GM12878 (cell line): ENCODE measurements around the gene RNF148.

Source experiments
- BCL11A ChIP-seq: IDR thresholded peaks from 2 replicates; pipeline ENCODE4 v1.6.1; 2011; ENCODE audit warnings: low read depth, low read length
- CBX5 ChIP-seq: sonication (generic); IDR thresholded peaks from 2 replicates; pipeline ENCODE4 v1.6.1; 2016; ENCODE audit warnings: low read depth, moderate library complexity, mild to moderate bottlenecking, inconsistent platforms
- CHD2 ChIP-seq: IDR thresholded peaks from 2 replicates; pipeline ENCODE4 v1.6.1; 2011; ENCODE audit warnings: low read depth, low read length, improper control_type of control experiment, borderline replicate concordance
- EP300 ChIP-seq, 2 experiments: fragments of 150-350 bp in 1 of 2; IDR thresholded peaks; 2 replicates each; pipeline ENCODE4 v1.6.1; 2011 to 2012; ENCODE audit warnings: low read depth in 2 of 2, low read length in 2 of 2, borderline replicate concordance in 1 of 2, improper control_type of control experiment in 1 of 2, inconsistent platforms in 1 of 2; ENCODE audit not compliant: control insufficient read depth in 1 of 2
- FOS ChIP-seq: IDR thresholded peaks from 3 replicates; pipeline ENCODE4 v1.6.1; 2011; ENCODE audit warnings: borderline replicate concordance; ENCODE audit not compliant: insufficient read length; ENCODE audit errors: extremely low read depth
- MYC ChIP-seq: IDR thresholded peaks from 2 replicates; pipeline ENCODE4 v1.6.1; 2011; ENCODE audit warnings: mild to moderate bottlenecking, low read length, moderate library complexity, inconsistent platforms; ENCODE audit not compliant: insufficient read depth, insufficient replicate concordance, insufficient read length, severe bottlenecking
- RFX5 ChIP-seq: IDR thresholded peaks from 2 replicates; pipeline ENCODE4 v1.6.1; 2011; ENCODE audit warnings: low read depth, low read length, improper control_type of control experiment
- SMAD5 ChIP-seq: IDR thresholded peaks from 2 replicates; pipeline ENCODE4 v1.6.1; 2016; ENCODE audit warnings: antibody characterized with exemption, low read depth
- SMC3 ChIP-seq: IDR thresholded peaks from 2 replicates; pipeline ENCODE4 v1.6.1; 2011; ENCODE audit warnings: low read length, improper control_type of control experiment, borderline replicate concordance
- TF ChIP-seq, protein P1 (sequence below): IDR thresholded peaks from 2 replicates; pipeline ENCODE4 v1.6.1; 2012; ENCODE audit warnings: mild to moderate bottlenecking, low read depth, low read length
- TF ChIP-seq, protein P2 (sequence below): fragments of 450-650 bp; conservative IDR thresholded peaks from 2 replicates; pipeline ENCODE4 v1.6.1; 2017; ENCODE audit warnings: mild to moderate bottlenecking, moderate library complexity
- TF ChIP-seq, protein P3 (sequence below): fragments of 450-650 bp; IDR thresholded peaks from 2 replicates; pipeline ENCODE4 v1.6.1; 2018; ENCODE audit warnings: borderline replicate concordance, mild to moderate bottlenecking; ENCODE audit not compliant: partially characterized antibody
- TF ChIP-seq, protein P4 (sequence below), 3 experiments: IDR thresholded peaks in 2 of 3; conservative IDR thresholded peaks in 1 of 3; 2 replicates each; pipeline ENCODE4 v1.5.1; 2011; ENCODE audit warnings: low read depth in 3 of 3, low read length in 3 of 3, mild to moderate bottlenecking in 3 of 3, control low read depth in 2 of 3, moderate library complexity in 2 of 3, inconsistent platforms in 1 of 3, mixed read lengths in 1 of 3; ENCODE audit not compliant: control insufficient read depth in 2 of 3, insufficient read depth in 1 of 3; ENCODE audit errors: extremely low read depth in 1 of 3
- TF ChIP-seq, protein P5 (sequence below): IDR thresholded peaks from 2 replicates; pipeline ENCODE4 v1.6.1; 2011; ENCODE audit warnings: low read depth, low read length, improper control_type of control experiment, borderline replicate concordance

GRCh38 chr7:122677149-122677548, 25.6 kb downstream of the RNF148 start:
- TF ChIP-seq, protein P1, sequence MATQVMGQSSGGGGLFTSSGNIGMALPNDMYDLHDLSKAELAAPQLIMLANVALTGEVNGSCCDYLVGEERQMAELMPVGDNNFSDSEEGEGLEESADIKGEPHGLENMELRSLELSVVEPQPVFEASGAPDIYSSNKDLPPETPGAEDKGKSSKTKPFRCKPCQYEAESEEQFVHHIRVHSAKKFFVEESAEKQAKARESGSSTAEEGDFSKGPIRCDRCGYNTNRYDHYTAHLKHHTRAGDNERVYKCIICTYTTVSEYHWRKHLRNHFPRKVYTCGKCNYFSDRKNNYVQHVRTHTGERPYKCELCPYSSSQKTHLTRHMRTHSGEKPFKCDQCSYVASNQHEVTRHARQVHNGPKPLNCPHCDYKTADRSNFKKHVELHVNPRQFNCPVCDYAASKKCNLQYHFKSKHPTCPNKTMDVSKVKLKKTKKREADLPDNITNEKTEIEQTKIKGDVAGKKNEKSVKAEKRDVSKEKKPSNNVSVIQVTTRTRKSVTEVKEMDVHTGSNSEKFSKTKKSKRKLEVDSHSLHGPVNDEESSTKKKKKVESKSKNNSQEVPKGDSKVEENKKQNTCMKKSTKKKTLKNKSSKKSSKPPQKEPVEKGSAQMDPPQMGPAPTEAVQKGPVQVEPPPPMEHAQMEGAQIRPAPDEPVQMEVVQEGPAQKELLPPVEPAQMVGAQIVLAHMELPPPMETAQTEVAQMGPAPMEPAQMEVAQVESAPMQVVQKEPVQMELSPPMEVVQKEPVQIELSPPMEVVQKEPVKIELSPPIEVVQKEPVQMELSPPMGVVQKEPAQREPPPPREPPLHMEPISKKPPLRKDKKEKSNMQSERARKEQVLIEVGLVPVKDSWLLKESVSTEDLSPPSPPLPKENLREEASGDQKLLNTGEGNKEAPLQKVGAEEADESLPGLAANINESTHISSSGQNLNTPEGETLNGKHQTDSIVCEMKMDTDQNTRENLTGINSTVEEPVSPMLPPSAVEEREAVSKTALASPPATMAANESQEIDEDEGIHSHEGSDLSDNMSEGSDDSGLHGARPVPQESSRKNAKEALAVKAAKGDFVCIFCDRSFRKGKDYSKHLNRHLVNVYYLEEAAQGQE, result no peak
- TF ChIP-seq, protein P2, sequence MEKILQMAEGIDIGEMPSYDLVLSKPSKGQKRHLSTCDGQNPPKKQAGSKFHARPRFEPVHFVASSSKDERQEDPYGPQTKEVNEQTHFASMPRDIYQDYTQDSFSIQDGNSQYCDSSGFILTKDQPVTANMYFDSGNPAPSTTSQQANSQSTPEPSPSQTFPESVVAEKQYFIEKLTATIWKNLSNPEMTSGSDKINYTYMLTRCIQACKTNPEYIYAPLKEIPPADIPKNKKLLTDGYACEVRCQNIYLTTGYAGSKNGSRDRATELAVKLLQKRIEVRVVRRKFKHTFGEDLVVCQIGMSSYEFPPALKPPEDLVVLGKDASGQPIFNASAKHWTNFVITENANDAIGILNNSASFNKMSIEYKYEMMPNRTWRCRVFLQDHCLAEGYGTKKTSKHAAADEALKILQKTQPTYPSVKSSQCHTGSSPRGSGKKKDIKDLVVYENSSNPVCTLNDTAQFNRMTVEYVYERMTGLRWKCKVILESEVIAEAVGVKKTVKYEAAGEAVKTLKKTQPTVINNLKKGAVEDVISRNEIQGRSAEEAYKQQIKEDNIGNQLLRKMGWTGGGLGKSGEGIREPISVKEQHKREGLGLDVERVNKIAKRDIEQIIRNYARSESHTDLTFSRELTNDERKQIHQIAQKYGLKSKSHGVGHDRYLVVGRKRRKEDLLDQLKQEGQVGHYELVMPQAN, result no peak
- TF ChIP-seq, protein P3, sequence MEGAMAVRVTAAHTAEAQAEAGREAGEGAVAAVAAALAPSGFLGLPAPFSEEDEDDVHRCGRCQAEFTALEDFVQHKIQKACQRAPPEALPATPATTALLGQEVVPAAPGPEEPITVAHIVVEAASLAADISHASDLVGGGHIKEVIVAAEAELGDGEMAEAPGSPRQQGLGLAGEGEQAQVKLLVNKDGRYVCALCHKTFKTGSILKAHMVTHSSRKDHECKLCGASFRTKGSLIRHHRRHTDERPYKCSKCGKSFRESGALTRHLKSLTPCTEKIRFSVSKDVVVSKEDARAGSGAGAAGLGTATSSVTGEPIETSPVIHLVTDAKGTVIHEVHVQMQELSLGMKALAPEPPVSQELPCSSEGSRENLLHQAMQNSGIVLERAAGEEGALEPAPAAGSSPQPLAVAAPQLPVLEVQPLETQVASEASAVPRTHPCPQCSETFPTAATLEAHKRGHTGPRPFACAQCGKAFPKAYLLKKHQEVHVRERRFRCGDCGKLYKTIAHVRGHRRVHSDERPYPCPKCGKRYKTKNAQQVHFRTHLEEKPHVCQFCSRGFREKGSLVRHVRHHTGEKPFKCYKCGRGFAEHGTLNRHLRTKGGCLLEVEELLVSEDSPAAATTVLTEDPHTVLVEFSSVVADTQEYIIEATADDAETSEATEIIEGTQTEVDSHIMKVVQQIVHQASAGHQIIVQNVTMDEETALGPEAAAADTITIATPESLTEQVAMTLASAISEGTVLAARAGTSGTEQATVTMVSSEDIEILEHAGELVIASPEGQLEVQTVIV, result no peak
- TF ChIP-seq CBX5 (no peak), BCL11A (no peak), RFX5 (no peak), MYC (no peak), CHD2 (no peak), SMAD5 (no peak), FOS (no peak), EP300 (IDR thresholded peaks at IDR 0.05; ENCODE audit: borderline replicate concordance in 1 of 2, control insufficient read depth in 1 of 2, low read depth in 2 of 2, low read length in 2 of 2) (no peak), SMC3 (no peak)
- TF ChIP-seq, protein P4, sequence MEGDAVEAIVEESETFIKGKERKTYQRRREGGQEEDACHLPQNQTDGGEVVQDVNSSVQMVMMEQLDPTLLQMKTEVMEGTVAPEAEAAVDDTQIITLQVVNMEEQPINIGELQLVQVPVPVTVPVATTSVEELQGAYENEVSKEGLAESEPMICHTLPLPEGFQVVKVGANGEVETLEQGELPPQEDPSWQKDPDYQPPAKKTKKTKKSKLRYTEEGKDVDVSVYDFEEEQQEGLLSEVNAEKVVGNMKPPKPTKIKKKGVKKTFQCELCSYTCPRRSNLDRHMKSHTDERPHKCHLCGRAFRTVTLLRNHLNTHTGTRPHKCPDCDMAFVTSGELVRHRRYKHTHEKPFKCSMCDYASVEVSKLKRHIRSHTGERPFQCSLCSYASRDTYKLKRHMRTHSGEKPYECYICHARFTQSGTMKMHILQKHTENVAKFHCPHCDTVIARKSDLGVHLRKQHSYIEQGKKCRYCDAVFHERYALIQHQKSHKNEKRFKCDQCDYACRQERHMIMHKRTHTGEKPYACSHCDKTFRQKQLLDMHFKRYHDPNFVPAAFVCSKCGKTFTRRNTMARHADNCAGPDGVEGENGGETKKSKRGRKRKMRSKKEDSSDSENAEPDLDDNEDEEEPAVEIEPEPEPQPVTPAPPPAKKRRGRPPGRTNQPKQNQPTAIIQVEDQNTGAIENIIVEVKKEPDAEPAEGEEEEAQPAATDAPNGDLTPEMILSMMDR (IDR thresholded peaks at IDR 0.05 in 2 of 3, conservative IDR thresholded peaks at IDR 0.05 in 1 of 3; ENCODE audit: control insufficient read depth in 2 of 3, extremely low read depth in 1 of 3, insufficient read depth in 1 of 3, low read depth in 3 of 3, low read length in 3 of 3), result no peak
- TF ChIP-seq, protein P5, sequence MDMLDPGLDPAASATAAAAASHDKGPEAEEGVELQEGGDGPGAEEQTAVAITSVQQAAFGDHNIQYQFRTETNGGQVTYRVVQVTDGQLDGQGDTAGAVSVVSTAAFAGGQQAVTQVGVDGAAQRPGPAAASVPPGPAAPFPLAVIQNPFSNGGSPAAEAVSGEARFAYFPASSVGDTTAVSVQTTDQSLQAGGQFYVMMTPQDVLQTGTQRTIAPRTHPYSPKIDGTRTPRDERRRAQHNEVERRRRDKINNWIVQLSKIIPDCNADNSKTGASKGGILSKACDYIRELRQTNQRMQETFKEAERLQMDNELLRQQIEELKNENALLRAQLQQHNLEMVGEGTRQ, result no peak
